ENCODE data around the gene TERT.

GRCh38 chr5:1240496-1241260, 54.2 kb downstream of the TERT start:
- TF ChIP-seq, protein P1, sequence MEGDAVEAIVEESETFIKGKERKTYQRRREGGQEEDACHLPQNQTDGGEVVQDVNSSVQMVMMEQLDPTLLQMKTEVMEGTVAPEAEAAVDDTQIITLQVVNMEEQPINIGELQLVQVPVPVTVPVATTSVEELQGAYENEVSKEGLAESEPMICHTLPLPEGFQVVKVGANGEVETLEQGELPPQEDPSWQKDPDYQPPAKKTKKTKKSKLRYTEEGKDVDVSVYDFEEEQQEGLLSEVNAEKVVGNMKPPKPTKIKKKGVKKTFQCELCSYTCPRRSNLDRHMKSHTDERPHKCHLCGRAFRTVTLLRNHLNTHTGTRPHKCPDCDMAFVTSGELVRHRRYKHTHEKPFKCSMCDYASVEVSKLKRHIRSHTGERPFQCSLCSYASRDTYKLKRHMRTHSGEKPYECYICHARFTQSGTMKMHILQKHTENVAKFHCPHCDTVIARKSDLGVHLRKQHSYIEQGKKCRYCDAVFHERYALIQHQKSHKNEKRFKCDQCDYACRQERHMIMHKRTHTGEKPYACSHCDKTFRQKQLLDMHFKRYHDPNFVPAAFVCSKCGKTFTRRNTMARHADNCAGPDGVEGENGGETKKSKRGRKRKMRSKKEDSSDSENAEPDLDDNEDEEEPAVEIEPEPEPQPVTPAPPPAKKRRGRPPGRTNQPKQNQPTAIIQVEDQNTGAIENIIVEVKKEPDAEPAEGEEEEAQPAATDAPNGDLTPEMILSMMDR (IDR thresholded peaks at IDR 0.05), result no peak
- TF ChIP-seq POLR2A (IDR thresholded peaks at IDR 0.05) (no peak), POLR2AphosphoS5 (IDR thresholded peaks at IDR 0.05) (no peak), EP300 (IDR thresholded peaks at IDR 0.05; ENCODE audit: low read depth) (no peak)
